ENCODE measurements around the gene RTTN.

- TF ChIP-seq, protein P1, sequence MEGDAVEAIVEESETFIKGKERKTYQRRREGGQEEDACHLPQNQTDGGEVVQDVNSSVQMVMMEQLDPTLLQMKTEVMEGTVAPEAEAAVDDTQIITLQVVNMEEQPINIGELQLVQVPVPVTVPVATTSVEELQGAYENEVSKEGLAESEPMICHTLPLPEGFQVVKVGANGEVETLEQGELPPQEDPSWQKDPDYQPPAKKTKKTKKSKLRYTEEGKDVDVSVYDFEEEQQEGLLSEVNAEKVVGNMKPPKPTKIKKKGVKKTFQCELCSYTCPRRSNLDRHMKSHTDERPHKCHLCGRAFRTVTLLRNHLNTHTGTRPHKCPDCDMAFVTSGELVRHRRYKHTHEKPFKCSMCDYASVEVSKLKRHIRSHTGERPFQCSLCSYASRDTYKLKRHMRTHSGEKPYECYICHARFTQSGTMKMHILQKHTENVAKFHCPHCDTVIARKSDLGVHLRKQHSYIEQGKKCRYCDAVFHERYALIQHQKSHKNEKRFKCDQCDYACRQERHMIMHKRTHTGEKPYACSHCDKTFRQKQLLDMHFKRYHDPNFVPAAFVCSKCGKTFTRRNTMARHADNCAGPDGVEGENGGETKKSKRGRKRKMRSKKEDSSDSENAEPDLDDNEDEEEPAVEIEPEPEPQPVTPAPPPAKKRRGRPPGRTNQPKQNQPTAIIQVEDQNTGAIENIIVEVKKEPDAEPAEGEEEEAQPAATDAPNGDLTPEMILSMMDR (IDR thresholded peaks at IDR 0.05), result no peak
- TF ChIP-seq CHD2 (IDR thresholded peaks at IDR 0.05; ENCODE audit: low read length, partially characterized antibody) (no peak), SMC3 (IDR thresholded peaks at IDR 0.05; ENCODE audit: low read depth, low read length) (no peak), POLR2AphosphoS5 (IDR thresholded peaks at IDR 0.05; ENCODE audit: low read depth, low read length) (no peak), JUND (IDR thresholded peaks at IDR 0.05) (no peak), EZH2phosphoT487 (IDR thresholded peaks at IDR 0.05; ENCODE audit: borderline replicate concordance, low read depth) (no peak)
Observed at GRCh38 chr18:70019991-70020390, 185.5 kb downstream of the RTTN start.

Measured in SK-N-SH (cell line).